SH-SY5Y (cell line): ENCODE results near the gene HSP90AA1.

Source experiments
- GATA2 ChIP-seq: IDR thresholded peaks from 2 replicates; pipeline ENCODE4 v1.6.1; 2011; ENCODE audit warnings: mild to moderate bottlenecking, low read depth, low read length
- GATA3 ChIP-seq: IDR thresholded peaks from 2 replicates; pipeline ENCODE4 v1.6.1; 2011; ENCODE audit warnings: low read depth, mild to moderate bottlenecking, low read length, moderate library complexity

The HSP90AA1 gene

GRCh38 chr14:102095871-102096568 lies 9.2 kb upstream of the HSP90AA1 start:
- TF ChIP-seq GATA3, result no peak
- no peak for TF ChIP-seq GATA2

GRCh38 chr14:102095231-102095870 lies 8.5 kb upstream of the HSP90AA1 start:
- TF ChIP-seq GATA2 (no peak), GATA3 (no peak)

DNA sequence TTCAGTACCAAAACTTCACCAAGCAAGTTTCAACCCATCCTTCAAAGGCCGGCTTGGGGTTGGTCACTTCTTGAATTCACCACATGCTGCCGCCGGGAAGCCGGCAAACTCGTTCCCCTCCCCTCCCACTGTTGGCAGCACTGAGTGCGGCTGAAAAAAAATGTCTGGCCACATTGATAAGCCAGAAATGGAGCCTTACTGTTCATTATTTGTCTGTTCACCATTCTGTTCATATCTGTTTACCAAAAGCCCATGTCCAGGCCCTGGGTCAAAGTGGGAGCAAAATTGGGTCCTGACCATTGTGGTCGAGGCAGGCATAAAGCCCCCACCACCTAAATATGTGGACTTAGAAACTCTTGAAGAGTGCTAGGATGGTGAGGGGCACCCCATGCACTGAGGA lies 7.3 kb upstream of the HSP90AA1 start:
- TF ChIP-seq GATA2 (no peak), GATA3 (no peak)

DNA sequence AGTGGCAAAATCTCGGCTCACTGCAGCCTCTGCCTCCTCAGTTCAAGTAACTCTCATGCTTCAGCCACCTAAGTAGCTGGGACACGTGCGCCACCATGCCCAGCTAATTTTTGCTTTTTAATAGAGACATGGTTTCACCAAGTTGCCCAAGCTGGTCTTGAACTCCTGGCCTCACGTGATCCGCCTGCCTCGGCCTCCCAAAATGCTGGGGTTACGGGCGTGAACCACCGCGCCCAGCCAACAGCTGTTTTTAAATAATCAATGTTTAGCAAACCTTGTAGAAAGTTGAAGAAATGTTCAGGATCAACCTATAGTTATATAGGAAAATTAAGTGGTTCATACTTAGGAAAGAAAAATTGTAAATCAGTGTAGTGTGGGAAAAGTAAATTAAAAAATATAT lies 6.0 kb upstream of the HSP90AA1 start:
- TF ChIP-seq GATA2 (no peak), GATA3 (no peak)

DNA sequence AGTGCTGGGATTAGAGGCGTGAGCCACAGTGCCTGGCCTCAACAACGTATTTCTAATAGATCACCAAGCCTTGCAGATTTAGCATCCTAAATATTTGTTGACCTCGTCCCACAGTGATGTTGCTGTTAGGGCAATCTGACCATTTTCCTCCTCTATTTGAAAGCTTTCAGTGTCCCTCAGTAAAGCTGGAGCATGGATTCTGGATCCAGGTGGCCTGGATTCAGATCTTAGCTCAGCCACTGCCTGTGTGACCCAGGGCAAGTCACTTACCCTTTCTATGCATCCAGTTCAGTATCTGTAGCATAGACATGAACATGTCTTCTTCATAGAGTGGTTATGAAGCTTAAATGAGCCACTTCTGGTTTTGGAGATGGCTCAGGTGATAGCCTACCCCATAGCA lies 3.9 kb upstream of the HSP90AA1 start:
- no peak for TF ChIP-seq GATA3

- TF ChIP-seq GATA2, result no peak
- TF ChIP-seq GATA3, result no peak
These were observed 2.9 kb upstream of the HSP90AA1 start for GRCh38 chr14:102089621-102090343.

DNA sequence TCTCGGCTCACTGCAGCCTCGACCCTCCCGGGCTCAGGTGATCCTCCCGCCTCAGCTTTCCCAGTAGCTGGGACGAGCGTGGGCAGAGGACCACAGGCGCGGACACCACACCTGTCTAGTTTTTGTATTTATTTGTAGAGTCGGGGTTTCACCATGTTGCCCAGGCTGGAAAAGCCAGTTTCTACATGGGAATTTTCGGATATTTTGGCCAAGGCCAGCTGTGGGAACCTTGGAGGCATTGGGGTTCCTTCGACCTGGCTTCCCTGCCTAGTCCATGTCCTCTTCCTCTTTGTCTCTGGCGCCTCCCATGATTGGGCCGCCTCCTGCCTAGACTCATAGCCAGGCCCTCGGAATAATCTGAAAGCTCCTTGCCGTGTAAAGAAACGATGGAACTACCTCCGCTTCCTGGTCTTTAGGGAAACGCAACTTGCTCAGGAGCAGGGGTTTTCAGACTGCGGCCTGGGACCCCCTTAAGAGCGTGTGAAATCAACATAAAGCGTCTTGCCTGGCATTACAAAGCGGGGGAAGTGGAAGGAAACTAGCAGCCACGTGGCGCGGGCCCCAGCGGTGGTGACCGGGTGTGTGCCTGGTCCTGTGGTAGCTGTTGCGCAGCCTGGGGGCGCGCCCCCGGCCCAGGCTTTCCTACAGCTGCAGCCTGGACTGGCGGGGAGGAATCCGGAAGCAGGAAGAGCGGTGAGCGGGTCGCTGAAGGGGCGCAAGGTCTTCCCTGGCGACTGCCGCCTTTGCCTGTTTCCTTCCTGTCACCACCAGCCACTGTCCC lies 1.4 kb upstream of the HSP90AA1 start:
- TF ChIP-seq GATA2 (no peak), GATA3 (no peak)

GRCh38 chr14:102087762-102088011 lies 843 bp upstream of the HSP90AA1 start:
- TF ChIP-seq GATA3 (no peak), GATA2 (no peak)

- TF ChIP-seq GATA2, result no peak
- no peak for TF ChIP-seq GATA3
These were observed 204 bp downstream of the HSP90AA1 start for GRCh38 chr14:102086709-102086971.

DNA sequence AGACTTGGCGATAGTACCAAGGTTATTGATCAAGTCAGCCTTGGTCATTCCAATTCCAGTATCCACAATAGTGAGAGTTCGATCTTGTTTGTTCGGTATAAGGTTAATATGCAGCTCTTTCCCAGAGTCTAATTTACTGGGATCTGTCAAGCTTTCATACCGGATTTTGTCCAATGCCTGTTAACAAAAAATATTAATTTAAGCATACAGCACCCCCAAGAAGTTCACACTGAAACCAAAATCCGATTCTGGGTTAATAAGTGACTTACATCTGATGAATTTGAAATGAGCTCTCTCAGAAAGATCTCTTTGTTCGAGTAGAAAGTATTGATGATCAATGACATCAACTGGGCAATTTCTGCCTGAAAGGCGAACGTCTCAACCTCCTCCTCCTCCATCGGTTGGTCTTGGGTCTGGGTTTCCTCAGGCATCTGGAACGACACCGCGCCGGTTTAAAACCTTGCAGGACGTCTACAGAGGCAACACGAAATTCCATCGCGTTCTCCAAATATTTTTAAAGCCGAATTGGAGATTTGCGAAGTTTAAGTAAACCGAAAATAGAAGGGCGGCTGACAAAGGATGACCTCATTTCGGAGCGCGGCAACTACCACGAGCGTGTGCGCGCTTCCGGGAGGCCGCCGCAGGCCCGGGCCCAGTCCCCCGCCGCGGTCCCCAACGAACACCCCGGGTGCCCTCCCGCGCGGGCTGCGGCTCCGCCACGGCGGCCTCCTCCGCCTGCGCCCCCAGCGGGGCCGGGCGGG lies 716 bp downstream of the HSP90AA1 start:
- TF ChIP-seq GATA3, result no peak
- no peak for TF ChIP-seq GATA2

DNA sequence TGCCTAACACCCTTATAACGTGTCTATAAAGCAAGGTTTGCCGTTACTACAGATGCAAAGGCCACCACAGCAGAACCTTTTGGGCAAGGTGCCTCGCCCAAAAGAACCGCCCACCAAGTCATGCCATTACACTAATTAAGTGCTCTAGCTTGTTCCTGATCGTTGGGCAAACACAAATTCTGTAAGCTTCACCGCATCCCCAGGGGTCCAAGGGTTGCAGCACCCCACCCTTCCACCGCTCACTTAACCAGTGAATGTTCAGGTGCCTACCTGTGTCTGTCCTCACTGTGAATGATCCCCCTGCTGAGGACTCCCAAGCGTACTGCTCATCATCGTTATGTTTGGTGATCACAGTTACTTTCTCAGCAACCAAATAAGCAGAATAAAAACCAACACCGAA lies 1.4 kb downstream of the HSP90AA1 start:
- no peak for TF ChIP-seq GATA2
- no peak for TF ChIP-seq GATA3

DNA sequence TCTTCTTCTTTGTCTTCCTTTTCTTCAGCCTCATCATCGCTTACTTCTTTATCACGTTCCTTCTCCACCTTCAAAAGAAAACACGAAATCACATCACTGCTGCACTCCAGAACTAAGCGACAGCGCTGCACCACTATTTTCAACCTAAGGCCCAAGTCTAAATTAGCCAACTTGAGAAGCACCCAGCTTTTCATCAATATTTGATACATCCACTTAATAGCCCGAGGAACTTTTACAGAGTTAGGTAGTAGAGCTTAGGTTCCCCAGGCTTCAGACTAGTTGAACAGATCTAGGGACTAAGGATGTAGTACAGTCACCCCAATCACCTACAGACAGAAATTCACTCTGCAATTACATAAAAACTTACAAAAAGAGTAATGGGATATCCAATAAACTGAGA lies 1.9 kb downstream of the HSP90AA1 start:
- no peak for TF ChIP-seq GATA2
- no peak for TF ChIP-seq GATA3

GRCh38 chr14:102081231-102082080 lies 5.4 kb downstream of the HSP90AA1 start:
- TF ChIP-seq GATA2 (no peak), GATA3 (no peak)
